NCI-H2107 (cell line): ENCODE data around the gene RIMBP2.

ENCODE experiments used
- DNase-seq: peaks from one replicate; lab custom pipeline; 2025; lab: John Stamatoyannopoulos, UW

RIMBP2 gene

DNA sequence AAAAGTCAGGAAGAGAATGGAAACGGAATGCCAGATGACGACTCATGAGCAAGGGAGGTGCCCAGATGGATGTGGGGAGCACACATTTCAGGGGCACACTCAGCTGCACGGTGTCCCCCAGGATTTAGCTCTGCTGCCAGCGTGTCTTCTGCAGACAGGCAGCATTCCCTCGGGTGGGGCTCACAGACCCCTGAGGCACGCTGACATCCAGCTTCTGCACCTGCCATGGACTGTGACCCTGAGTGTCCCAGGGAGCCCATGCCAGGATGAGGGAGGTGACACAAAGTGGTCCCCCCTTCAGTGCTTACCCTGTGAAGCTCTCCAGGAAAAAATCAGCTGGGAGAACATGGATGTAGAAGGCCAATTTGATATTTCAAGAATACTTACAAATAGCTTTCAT, 294.2 kb downstream of the RIMBP2 start:
- DNase-seq, result no peak

DNA sequence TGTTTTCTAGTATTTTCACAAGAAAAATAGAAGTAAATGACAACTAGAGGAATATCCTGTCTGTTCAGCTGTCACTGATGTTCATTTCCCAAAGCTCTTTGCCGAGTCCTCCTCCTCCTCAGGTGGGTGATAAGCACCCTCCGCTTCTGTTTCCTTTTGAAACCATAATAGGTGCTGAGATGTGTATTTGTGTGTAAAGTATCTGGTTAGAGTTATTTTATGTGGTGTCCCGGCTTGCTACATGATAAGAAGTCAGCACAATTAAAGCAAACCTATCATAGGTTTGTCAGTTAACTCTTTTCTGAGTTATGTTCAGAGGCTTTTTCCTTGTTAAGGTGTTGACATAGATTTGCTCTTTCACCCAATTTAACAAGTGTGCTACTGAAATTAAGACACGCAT, 296.0 kb downstream of the RIMBP2 start:
- DNase-seq, result no peak

- DNase-seq, result no peak
These were observed 297.0 kb downstream of the RIMBP2 start for GRCh38 chr12:130419116-130419515.

GRCh38 chr12:130418251-130418650, 297.8 kb downstream of the RIMBP2 start:
- no peak for DNase-seq

DNA sequence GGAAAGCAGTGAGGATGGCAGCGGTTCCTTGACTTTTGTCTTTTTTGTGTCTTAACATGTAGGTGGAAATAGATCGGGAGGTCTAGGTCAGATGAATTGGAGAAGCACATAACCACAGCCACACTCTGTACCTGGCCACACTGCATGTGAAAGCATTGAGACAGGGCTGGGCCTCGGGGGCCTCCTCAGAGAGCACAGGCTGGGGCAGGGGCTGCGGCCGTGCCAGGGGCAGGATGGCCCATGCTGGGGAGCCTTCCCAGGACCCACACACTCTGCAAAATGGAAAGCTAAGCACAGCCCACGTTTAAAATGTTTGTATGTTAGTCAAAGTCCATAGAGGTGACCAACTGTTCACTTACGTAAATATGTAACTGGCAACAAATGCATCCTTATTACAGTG, 301.7 kb downstream of the RIMBP2 start:
- DNase-seq, result no peak

DNA sequence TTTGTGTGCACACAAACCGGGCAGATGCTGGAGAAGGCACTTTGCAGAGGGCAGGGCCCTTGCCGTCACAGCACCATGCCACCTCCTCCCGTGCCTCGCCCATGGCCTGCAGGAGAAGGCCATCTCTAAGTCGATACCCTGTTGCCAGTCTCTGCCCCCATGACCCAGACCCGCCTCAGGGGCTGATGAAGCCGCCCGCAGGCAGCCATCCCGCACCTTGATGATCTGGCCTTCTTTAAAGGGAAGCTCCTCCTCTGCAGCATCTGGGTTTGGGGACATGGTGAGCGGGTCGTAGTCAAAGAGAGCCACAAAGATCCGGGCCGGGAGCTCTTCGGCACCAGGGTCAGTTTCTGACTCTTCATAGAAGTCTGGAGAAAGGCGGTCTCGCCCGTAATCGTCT, 302.2 kb downstream of the RIMBP2 start:
- DNase-seq, result no peak

GRCh38 chr12:130412384-130412783, 303.7 kb downstream of the RIMBP2 start:
- DNase-seq, result no peak

DNA sequence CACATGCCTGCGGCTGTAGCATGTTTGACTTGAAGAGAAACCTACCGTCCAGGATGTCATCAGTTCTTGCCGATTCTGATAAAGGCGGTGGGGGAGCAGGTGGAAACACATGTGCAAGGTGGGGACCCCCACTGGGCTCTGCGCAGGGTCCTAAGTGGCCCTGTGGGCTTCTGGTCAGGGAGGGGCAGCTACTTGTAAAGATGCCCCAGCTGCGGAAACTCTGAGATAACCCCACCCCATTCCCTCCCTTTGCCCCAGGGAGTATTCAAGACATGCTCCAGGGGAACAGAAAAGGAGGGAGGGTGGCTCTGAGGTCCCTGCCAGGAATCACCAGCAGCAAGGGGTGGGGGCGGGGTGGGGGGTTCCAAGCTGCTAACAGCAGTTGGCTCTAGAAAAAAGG, 310.8 kb downstream of the RIMBP2 start:
- DNase-seq, result no peak

GRCh38 chr12:130401703-130402102, 314.4 kb downstream of the RIMBP2 start:
- no peak for DNase-seq

- no peak for DNase-seq
These were observed 317.8 kb downstream of the RIMBP2 start for GRCh38 chr12:130398100-130398848.

- no peak for DNase-seq
These were observed 319.4 kb downstream of the RIMBP2 start for GRCh38 chr12:130396667-130397066.

DNA sequence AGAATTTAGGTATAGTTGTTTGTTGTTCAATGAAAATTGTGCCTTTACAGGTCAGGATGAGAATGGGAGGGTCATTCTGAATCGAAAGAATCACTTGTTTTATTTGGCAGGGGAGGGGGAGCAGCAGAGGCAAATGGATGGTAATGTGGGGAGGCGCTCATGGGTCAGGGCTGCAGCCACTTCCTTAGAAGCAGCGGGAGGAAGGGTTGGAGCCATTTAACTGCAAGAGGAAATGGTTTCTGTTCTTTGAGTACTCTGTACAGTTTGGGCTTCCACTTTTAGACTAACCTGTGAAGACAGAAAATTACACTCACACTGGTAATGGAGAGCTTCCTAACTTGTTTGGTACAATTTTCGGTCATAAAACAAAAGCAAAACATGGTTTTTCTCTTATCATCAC, 321.2 kb downstream of the RIMBP2 start:
- no peak for DNase-seq

GRCh38 chr12:130391186-130391585, 324.9 kb downstream of the RIMBP2 start:
- no peak for DNase-seq

DNA sequence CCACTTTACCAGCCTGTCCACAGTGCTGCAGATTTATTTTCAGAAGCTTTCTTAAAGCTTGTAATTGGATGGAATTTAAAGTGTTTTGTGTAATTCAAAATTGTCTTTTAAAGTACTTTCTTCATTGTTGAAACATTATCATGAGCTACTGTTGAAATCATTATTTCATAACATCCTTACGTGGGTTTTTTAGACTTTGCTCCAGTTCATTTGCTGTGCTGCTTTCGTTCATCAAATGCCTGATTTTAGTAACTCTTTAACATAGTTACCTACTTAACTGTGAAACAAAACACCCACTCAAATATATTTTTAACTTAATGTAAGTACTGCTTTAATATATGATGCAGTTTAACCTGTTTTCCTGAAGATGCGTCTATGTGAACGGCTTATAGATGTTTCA, 330.9 kb downstream of the RIMBP2 start:
- no peak for DNase-seq

DNA sequence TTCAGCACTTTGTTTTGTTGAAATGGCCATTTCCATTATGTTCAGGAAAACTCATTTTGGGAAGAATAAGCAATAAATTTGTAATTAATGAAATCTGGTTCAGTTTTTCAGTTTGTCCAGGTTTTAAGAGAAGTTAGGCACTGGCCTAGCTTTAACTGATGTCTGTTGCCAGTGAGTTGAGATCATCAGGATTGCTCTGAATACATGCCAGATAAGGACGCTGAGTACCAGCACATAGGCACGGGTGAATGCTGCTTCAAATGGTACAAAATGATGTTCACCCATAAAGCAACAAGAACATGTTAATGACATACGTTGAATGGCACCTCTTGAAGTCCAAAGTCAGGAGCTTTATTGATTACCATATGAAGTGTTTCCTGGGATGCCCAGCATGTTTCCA, 331.9 kb downstream of the RIMBP2 start:
- no peak for DNase-seq

DNA sequence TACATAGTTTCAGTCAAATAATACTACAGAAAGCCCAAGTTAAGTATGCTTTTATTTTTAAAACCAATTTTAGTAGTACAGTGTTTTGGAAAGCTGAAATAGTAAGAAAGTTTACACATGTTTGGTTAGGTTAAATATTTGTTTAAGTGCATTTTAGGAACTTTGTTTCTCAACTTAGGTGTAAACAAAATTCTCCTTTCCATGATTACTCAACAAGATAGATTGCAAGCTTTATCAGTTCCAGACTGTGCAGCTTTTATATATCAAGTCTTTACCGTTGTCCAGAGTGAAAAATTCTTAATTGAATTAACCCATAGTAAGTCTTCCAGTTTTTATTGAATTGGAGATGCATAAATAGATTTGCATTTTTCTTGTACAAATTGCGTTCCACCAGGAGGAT, 333.3 kb downstream of the RIMBP2 start:
- DNase-seq, result no peak

GRCh38 chr12:130375296-130376287, 340.5 kb downstream of the RIMBP2 start:
- no peak for DNase-seq

- DNase-seq, result no peak
These were observed 342.0 kb downstream of the RIMBP2 start for GRCh38 chr12:130374083-130374482.

DNA sequence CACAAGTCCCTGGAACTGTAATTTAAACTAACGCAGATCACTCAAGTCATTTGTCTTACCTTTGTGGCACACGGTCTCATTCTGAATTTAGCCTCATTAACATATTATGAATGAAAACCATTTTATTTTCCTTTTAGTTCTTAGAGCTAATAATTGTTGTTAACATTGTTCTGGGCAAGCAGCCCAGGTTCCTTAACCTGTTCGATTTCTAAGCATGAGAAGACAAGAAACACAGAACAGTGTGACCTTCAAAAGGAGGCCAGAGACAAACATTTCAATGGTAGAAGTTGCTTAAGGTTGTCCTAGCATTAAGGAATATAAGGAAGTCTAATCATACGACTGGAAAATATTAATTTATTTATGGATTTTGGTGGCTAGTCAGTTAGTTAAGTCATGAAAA, 343.2 kb downstream of the RIMBP2 start:
- no peak for DNase-seq

GRCh38 chr12:130371296-130371695, 344.8 kb downstream of the RIMBP2 start:
- no peak for DNase-seq

GRCh38 chr12:130369816-130370215, 346.3 kb downstream of the RIMBP2 start:
- no peak for DNase-seq

GRCh38 chr12:130367523-130367922, 348.6 kb downstream of the RIMBP2 start:
- no peak for DNase-seq

DNA sequence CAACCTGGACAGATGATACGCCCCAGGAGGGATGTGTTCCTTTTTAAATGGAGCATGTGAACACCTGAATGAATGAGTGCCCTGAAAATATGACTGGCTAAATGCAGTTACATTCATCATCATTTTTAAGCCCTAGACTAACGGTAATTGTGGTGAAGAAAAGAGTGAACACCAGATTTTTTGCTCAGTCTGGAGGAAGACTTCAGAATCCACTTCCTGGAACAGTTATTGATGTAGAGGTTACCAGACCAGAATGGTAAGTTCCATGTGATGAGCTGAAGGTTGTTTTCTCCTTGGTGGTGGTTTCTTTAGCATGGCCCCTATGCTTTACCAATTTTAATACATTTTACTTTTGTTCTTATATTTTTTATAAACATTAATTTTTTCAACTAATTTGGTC, 349.1 kb downstream of the RIMBP2 start:
- no peak for DNase-seq
